ENCODE measurements around the gene NADK. TPM values are rescaled to one million over a fixed set of nuclear protein-coding genes. Genes with fewer than 3 reads are reported as not detected.

The NADK gene
- total RNA-seq, 1 experiment from 2014 or later = 93.4 TPM

GRCh38 chr1:1768249-1768992, 9.8 kb downstream of the NADK start:
- Histone ChIP-seq H3K9ac (ENCODE audit: low read length) (no peak overlapping the region), H3K4me2 (ENCODE audit: low read length) (no peak overlapping the region), H3K4me1 (ENCODE audit: control insufficient read depth in 1 of 2, insufficient read depth in 2 of 2, low read length in 2 of 2) (no peaks in the 10 kb centered on the region), H3K27me3 (ENCODE audit: insufficient read depth, low read length) (no peaks in the 10 kb centered on the region), H3K27ac (ENCODE audit: low read depth, low read length) (no peak overlapping the region), H3K36me3 (ENCODE audit: control insufficient read depth in 1 of 2, insufficient read depth in 2 of 2, low read length in 2 of 2) (peaks cover 6 to 32% of the 10 kb centered on the region in 2 experiments; a peak in 3 of 4 replicates), H3K79me2 (ENCODE audit: insufficient read depth, low read length) (peaks cover 99% of the 10 kb centered on the region), H4K20me1 (ENCODE audit: insufficient read depth) (no peaks in the 10 kb centered on the region), H2AFZ (ENCODE audit: low read depth, low read length, poor library complexity, severe bottlenecking) (no peak overlapping the region), H3K4me3 (replicated peaks in 1 of 2; ENCODE audit: low read depth in 1 of 2, low read length in 2 of 2) (no peak overlapping the region), H3K9me2 (ENCODE audit: insufficient read depth) (no peaks in the 10 kb centered on the region), H3K9me3 (ENCODE audit: control insufficient read depth in 1 of 2, insufficient read depth in 1 of 2, low read depth in 1 of 2, low read length in 2 of 2) (peaks cover 0 to 5% of the 10 kb centered on the region in 2 experiments; a peak in 1 of 4 replicates)
- ATAC-seq (no peak), DNase-seq (ENCODE audit: low read depth, low spot score) (no peak)
- ChIA-PET RAD21 (ENCODE audit: low non-redundant PET in 1 of 2, low total read pairs in 2 of 2, uncharacterized antibody in 2 of 2, unreplicated experiment in 2 of 2) (no interaction called here), CTCF (no interaction called here), POLR2A (no interaction called here)
- no TSS peak for BruUV-seq (replicated peaks)
- TF ChIP-seq TCF7L2 (IDR thresholded peaks at IDR 0.05; ENCODE audit: borderline replicate concordance, extremely low read depth, insufficient read depth, insufficient read length) = no peak
- TF ChIP-seq EZH2 (IDR thresholded peaks at IDR 0.05) = no peak
- no peak for TF ChIP-seq JUND (IDR thresholded peaks at IDR 0.05)
- TF ChIP-seq, protein P1, sequence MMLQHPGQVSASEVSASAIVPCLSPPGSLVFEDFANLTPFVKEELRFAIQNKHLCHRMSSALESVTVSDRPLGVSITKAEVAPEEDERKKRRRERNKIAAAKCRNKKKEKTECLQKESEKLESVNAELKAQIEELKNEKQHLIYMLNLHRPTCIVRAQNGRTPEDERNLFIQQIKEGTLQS (IDR thresholded peaks at IDR 0.05) = no peak
- no peak for TF ChIP-seq MAX (IDR thresholded peaks at IDR 0.05)
- TF ChIP-seq SRF (IDR thresholded peaks at IDR 0.05; ENCODE audit: low read depth) = no peak
- no peak for TF ChIP-seq FOSL1 (IDR thresholded peaks at IDR 0.05; ENCODE audit: low read depth)
- TF ChIP-seq SP1 (IDR thresholded peaks at IDR 0.05; ENCODE audit: low read depth) = no peak
- no peak for TF ChIP-seq SIN3A (IDR thresholded peaks at IDR 0.05; ENCODE audit: low read depth)
- TF ChIP-seq, protein P2, sequence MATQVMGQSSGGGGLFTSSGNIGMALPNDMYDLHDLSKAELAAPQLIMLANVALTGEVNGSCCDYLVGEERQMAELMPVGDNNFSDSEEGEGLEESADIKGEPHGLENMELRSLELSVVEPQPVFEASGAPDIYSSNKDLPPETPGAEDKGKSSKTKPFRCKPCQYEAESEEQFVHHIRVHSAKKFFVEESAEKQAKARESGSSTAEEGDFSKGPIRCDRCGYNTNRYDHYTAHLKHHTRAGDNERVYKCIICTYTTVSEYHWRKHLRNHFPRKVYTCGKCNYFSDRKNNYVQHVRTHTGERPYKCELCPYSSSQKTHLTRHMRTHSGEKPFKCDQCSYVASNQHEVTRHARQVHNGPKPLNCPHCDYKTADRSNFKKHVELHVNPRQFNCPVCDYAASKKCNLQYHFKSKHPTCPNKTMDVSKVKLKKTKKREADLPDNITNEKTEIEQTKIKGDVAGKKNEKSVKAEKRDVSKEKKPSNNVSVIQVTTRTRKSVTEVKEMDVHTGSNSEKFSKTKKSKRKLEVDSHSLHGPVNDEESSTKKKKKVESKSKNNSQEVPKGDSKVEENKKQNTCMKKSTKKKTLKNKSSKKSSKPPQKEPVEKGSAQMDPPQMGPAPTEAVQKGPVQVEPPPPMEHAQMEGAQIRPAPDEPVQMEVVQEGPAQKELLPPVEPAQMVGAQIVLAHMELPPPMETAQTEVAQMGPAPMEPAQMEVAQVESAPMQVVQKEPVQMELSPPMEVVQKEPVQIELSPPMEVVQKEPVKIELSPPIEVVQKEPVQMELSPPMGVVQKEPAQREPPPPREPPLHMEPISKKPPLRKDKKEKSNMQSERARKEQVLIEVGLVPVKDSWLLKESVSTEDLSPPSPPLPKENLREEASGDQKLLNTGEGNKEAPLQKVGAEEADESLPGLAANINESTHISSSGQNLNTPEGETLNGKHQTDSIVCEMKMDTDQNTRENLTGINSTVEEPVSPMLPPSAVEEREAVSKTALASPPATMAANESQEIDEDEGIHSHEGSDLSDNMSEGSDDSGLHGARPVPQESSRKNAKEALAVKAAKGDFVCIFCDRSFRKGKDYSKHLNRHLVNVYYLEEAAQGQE (IDR thresholded peaks at IDR 0.05; ENCODE audit: low read depth) = no peak
- intact Hi-C loops (cut with micrococcal nuclease) = no loop called here
